GM21786 (cell line): ENCODE data around the gene CHST13.
"Not testable (repeated sequence)": the region's sequence is repeated elsewhere in the genome, so short reads cannot be mapped to it uniquely, and the experiment has no call there.

Source experiments
- ATAC-seq: cut with Tn5 transposase; IDR thresholded peaks from one replicate; pipeline ENCODE4 v1.9.1; 2021; ENCODE audit not compliant: unreplicated experiment

The CHST13 gene

DNA sequence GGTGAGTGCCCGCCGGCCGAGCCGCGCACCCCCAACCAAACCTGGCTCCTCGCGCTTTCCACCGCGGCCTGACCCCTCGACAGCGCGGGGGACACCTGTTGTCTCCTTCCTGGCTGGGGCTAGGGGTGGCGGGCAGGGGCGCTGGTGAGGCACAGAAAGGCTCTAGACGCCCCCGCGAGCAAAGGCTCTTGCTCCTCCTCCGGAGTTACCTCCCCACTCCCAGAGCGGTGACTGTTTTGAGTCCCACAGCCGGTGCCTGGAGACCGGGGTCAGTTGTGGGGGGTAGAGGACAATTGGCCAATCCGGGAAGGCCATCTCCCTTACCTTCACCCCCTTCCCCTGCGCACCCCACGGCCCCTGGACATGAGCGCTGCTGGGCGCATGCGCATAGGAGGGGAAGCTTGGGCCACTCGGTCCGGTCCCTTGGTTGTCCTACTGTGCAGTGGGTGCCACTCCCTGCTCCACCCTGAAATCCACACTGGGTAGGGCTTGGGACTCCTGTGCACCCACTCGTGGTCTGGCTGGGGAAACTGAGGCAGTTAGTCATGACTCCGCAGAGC lies 554 bp downstream of the CHST13 start:
- ATAC-seq: no peak

- ATAC-seq: no peak
These were observed 1.3 kb downstream of the CHST13 start for GRCh38 chr3:126525091-126525852.

DNA sequence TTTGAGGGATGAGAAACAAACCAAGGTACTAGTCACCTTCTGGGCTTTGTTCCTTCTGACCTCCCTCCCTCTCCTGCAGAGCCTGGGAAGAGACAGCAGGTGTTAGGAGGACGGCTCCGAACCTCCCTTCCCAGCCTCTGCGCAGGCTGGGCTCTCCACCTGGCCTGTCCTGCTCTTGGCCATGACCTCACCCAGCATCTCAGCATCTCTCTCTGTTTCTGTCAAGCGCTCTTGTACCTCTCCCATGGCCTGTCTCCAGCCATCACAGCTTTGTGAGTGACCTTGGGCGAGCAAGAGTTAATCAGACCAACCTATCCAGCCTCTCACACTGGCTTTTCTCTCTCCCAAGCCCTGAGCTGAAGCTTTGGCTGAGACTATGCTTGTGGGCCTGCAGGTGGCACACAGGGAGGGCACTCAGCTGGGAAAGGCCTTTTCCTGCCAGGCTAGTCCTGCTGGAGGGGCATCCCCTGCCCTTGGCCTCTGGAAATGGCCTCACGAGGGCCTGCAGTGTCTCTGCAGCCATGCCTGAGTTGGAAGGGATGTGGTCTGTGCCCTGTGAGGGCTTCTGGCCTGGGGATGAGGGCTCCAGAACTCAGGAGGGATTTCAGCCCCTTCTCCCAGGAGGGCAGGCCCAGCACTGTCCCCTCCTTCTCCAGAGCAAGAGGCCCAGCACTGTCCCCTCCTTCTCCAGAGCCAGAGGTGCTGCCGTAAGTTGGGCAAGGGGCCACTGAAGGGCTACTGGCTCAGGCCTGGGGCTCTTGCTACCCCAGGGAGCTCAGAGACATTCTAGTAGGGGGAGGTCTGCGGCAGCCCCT lies 2.1 kb downstream of the CHST13 start:
- no peak for ATAC-seq

DNA sequence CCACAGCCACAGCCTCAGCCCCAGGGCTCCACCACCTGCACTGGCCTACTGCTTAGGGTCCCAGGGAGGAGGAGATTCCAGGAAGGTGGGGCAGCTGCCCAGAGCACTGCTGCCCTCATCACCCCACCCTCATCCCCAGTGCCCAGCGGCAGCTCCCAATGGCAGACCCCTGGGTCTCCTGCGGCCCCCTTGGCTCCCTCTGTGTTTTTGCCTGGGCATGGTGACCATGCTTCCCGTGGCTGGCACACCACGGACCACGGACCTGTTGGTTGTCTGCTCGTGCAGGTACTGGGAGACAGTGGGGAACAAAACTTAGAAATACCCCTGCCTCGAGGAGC lies 2.7 kb downstream of the CHST13 start:
- ATAC-seq: no peak

GRCh38 chr3:126527006-126527405 lies 3.1 kb downstream of the CHST13 start:
- no peak for ATAC-seq

- ATAC-seq: no peak
These were observed 3.7 kb downstream of the CHST13 start for GRCh38 chr3:126527455-126528211.

- no peak for ATAC-seq
These were observed 4.5 kb downstream of the CHST13 start for GRCh38 chr3:126528419-126528799.

GRCh38 chr3:126528800-126529541 lies 5.0 kb downstream of the CHST13 start:
- no peak for ATAC-seq

DNA sequence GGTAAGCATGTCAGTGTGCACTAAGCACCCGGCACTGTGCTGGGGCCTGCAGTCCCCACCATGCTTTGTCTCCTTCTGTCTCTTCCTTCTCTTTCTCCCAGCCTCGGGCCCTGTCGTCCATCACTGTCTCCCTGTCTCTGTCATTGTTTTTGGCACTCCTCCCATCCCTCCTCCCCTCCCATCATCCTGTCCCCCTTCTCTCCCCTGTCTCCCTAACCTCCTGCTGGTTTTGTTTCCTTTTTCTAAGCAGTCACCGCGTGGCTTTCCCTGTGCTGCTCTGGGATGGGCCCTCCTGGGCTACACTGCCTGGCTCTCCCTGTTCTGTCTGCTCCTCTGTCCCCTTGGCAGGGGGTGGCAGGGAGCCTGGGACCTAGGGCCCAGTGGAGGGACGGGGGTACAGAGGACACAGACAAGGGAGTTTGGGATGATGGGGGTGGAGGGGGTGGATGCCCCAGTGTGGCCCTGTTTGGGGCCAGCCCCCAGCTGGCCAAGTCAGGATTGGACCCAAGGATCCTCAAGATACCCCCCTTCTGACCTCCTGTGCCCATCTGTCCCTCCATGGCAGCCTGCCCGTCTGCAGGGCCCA lies 5.7 kb downstream of the CHST13 start:
- no peak for ATAC-seq

GRCh38 chr3:126530171-126531050 lies 6.5 kb downstream of the CHST13 start:
- ATAC-seq: no peak

- no peak for ATAC-seq
These were observed 7.0 kb downstream of the CHST13 start for GRCh38 chr3:126531051-126531330.

DNA sequence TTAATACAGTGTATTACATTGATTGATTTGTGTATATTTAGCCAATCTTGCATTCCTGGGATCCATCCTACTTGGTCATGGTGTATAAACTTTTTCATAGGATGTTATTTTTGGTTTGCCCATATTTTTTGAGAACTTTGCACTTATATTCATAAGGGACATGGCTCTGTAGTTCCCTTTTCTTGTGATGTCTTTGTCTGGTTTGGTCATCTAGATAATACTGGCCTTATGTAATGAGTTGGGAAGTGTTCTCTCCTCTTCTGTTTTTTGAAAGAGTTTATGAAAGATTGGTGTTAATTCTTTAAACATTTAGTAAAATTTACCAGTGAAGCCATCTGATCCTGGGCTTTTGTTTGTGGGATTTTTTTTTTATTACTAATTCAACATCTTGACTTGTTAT lies 9.6 kb downstream of the CHST13 start:
- ATAC-seq: no peak

GRCh38 chr3:126534716-126535115 lies 10.8 kb downstream of the CHST13 start:
- ATAC-seq: not testable (repeated sequence)

- ATAC-seq: no peak
These were observed 11.7 kb downstream of the CHST13 start for GRCh38 chr3:126535636-126536035.

- ATAC-seq: no peak
These were observed 12.2 kb downstream of the CHST13 start for GRCh38 chr3:126536126-126536525.

GRCh38 chr3:126537116-126537729 lies 13.3 kb downstream of the CHST13 start:
- ATAC-seq: no peak

- ATAC-seq: no peak
These were observed 13.9 kb downstream of the CHST13 start for GRCh38 chr3:126537730-126538281.

DNA sequence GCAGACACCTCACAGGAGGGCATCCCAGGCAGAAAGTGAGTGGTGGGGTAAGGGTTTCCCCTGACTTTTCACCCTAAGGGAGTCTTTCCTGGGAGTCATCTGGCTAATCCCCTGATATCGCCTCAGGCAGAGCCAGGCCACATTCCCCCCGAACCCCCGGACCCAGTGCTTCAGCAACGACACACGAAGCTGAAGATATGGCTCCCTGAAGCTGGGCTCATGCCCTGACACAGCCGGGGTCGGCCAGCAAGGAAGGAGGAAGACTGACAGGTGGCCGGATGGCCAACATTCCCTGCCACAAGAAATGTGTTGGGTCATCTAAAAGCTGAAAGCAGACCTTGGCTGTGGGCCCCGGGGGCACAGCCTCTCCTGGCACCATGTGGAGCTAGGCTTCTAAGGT lies 14.4 kb downstream of the CHST13 start:
- ATAC-seq: no peak

DNA sequence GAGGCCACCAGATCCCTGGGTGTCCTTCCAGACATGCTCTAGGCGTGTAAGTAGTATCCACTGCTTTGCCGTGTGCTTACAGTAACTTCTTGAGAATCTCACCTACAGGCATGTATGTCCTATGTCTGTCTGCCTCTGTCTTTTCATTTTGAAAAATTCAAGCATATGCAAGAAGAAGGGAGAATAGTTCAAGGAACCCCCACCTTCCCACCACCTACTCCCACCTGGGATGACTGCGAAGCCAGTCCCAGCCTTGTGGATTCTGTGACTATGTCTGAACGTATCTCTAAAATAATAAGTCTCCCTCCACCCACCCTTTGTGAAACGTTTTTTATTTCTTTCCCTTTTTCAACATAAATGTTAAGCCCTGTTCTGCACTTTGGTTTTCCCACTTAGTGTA lies 15.0 kb downstream of the CHST13 start:
- ATAC-seq: no peak
